BJ (cell line): ENCODE data around the gene KIR2DL1. TPM values are rescaled to one million over a fixed set of nuclear protein-coding genes. Genes with fewer than 3 reads are reported as not detected.
"Not testable (repeated sequence)": the region's sequence is repeated elsewhere in the genome, so short reads cannot be mapped to it uniquely, and the experiment has no call there.

Experiments
- CTCF ChIA-PET: fragments of 350-600 bp; formaldehyde crosslinking; extraction: SDS; loops from one replicate; lab custom pipeline; 2021; ENCODE audit warnings: antibody characterized with exemption, inconsistent platforms; lab: Yijun Ruan, JAX
- POLR2A ChIA-PET: fragments of 300-600 bp; sonication (Branson Sonifier 250); formaldehyde crosslinking; extraction: SDS; loops from one replicate; lab custom pipeline; 2021; ENCODE audit warnings: antibody characterized with exemption; lab: Charles Lee
- DNase-seq: peaks from one replicate; pipeline ENCODE4 v3.0.0-alpha.2; 2011; ENCODE audit warnings: low read depth
- H3K27me3 ChIP-seq: 2 replicates; pipeline ENCODE4 v1.6.0; 2011; ENCODE audit warnings: low read length; ENCODE audit not compliant: control insufficient read depth, insufficient read depth
- H3K36me3 ChIP-seq: 2 replicates; pipeline ENCODE4 v1.5.1; 2011; ENCODE audit warnings: low read length; ENCODE audit not compliant: control insufficient read depth, insufficient read depth
- H3K4me3 ChIP-seq: 2 replicates; pipeline ENCODE4 v1.5.1; 2011; ENCODE audit warnings: low read depth, mild to moderate bottlenecking, control low read depth, low read length
- CTCF ChIP-seq: IDR thresholded peaks from 2 replicates; pipeline ENCODE4 v1.5.1; 2011; ENCODE audit warnings: low read depth, mild to moderate bottlenecking, control low read depth, inconsistent platforms, low read length, moderate library complexity; ENCODE audit not compliant: insufficient read depth
- polyA plus RNA-seq: library from polyadenylated mRNA; depleted of rRNA; stranded (reverse); fragments of >200 nt; gene quantifications from 2 replicates; pipeline ENCODE4 v1.2.3, GENCODE V29; 2011

The KIR2DL1 gene
- polyA plus RNA-seq, 1 experiment, result not detected

- DNase-seq, H3K4me3 ChIP-seq, POLR2A ChIA-PET, H3K27me3 ChIP-seq, H3K36me3 ChIP-seq, CTCF ChIA-PET: not testable (repeated sequence)
Observed at GRCh38 chr19:54782916-54783315, 13.3 kb downstream of the KIR2DL1 start.

GRCh38 chr19:54786091-54786723 is 16.6 kb downstream of the KIR2DL1 start:
- POLR2A ChIA-PET, CTCF ChIA-PET, H3K36me3 ChIP-seq, H3K4me3 ChIP-seq, DNase-seq, H3K27me3 ChIP-seq: not testable (repeated sequence)

GRCh38 chr19:54788154-54788553 is 18.6 kb downstream of the KIR2DL1 start:
- POLR2A ChIA-PET, DNase-seq, H3K27me3 ChIP-seq, H3K36me3 ChIP-seq, CTCF ChIA-PET, H3K4me3 ChIP-seq: not testable (repeated sequence)

GRCh38 chr19:54790711-54791110 is 21.1 kb downstream of the KIR2DL1 start:
- no peak for DNase-seq
- POLR2A ChIA-PET, result no interaction called here
- Histone ChIP-seq H3K27me3 (no peaks in the 10 kb centered on the region), H3K4me3 (no peak overlapping the region), H3K36me3 (no peaks in the 10 kb centered on the region)
- CTCF ChIA-PET, result no interaction called here
- TF ChIP-seq CTCF, result no peak

- ChIA-PET POLR2A (no interaction called here), CTCF (no interaction called here)
- DNase-seq, result no peak
- no peak for TF ChIP-seq CTCF
- Histone ChIP-seq H3K36me3 (no peaks in the 10 kb centered on the region), H3K27me3 (no peaks in the 10 kb centered on the region), H3K4me3 (no peak overlapping the region)
Observed at GRCh38 chr19:54791476-54791875, 21.9 kb downstream of the KIR2DL1 start.

- H3K4me3 ChIP-seq, result no peak overlapping the region
- ChIA-PET CTCF (no interaction called here), POLR2A (no interaction called here)
- no peak for TF ChIP-seq CTCF
- no peaks in the 10 kb centered on the region for H3K36me3 ChIP-seq
- H3K27me3 ChIP-seq, result no peaks in the 10 kb centered on the region
- no peak for DNase-seq
Observed at GRCh38 chr19:54792814-54793213, 23.2 kb downstream of the KIR2DL1 start.

GRCh38 chr19:54795758-54796157 is 26.2 kb downstream of the KIR2DL1 start:
- Histone ChIP-seq H3K36me3 (no peaks in the 10 kb centered on the region), H3K27me3 (no peaks in the 10 kb centered on the region), H3K4me3 (no peak overlapping the region)
- no peak for TF ChIP-seq CTCF
- DNase-seq, result no peak
- POLR2A ChIA-PET, result no interaction called here
- CTCF ChIA-PET, result no interaction called here
